ENCODE results near the gene SELPLG.

SELPLG gene

DNA sequence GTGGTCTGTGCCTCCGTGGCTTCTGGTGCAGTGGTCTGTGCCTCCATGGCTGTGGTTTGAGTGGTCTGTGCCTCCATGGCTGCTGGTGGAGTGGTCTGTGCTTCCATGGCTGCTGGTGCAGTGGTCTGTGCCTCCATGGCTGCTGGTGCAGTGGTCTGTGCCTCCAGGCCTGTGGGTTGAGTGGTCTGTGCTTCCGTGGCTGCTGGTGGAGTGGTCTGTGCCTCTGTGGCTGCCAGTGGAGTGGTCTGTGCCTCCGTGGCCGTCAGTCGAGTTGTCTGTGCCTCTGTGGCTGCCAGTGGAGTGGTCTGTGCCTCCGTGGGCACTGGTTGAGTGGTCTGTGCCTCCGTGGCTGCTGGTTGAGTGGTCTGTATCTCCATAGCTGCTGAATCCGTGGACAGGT lies 10.1 kb downstream of the SELPLG start:
- Histone ChIP-seq H3K9me3 (ENCODE audit: insufficient read depth, low read length, severe bottlenecking) (no peaks in the 10 kb centered on the region), H4K20me1 (ENCODE audit: insufficient read depth, low read length) (peaks cover 5% of the 10 kb centered on the region), H3K4me1 (ENCODE audit: insufficient read depth, low read length) (peaks cover 19% of the 10 kb centered on the region)

DNA sequence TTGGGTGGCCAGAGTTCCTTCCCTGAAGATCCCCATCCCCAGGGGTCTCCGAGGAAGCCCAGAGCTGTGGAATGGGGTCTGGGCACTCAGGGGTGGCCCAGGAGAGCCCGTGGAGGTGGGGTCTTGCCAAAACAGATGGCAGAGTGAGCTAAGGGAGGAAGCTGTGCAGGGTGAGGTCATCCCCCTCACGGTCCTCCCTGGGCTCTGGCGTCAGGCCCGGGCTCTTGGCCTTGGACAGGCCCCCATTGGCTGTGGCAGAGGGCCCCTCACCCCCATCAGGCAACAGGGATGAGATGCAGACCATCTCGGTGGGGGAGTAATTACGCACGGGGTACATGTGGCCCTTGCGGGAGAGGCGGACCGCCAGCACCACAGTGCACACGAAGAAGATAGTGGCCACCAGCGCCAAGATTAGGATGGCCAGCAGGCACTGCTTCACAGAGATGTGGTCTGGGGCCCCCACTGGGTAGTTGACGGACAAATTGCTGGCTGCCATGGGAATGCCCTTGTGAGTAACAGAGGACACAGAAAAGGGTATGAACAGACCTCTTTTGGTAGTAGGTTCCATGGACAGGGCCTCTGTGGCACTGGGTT lies 10.7 kb downstream of the SELPLG start:
- ATAC-seq (ENCODE audit: insufficient read depth, low read depth) (no peak), DNase-seq (no peak)
- H3K4me1 ChIP-seq (ENCODE audit: insufficient read depth, low read length): peaks cover 19% of the 10 kb centered on the region
- no peak overlapping the region for H3K9ac ChIP-seq (ENCODE audit: low read depth, low read length)
- H4K20me1 ChIP-seq (ENCODE audit: insufficient read depth, low read length): peaks cover 5% of the 10 kb centered on the region
- H3K4me2 ChIP-seq (ENCODE audit: insufficient read depth, low read length): no peak overlapping the region
- H3K9me3 ChIP-seq (ENCODE audit: insufficient read depth, low read length, severe bottlenecking): no peaks in the 10 kb centered on the region
- H3K27ac ChIP-seq (ENCODE audit: low read length): no peak overlapping the region
- peaks cover 42% of the 10 kb centered on the region for H3K36me3 ChIP-seq (ENCODE audit: insufficient read depth, low read length)
- peaks cover 45% of the 10 kb centered on the region for H3K79me2 ChIP-seq (ENCODE audit: insufficient read depth, low read length)
- H3K27me3 ChIP-seq (ENCODE audit: insufficient read depth, low read length, poor library complexity): no peaks in the 10 kb centered on the region
- no peak for TF ChIP-seq EZH2 (IDR thresholded peaks at IDR 0.05; ENCODE audit: borderline replicate concordance, low read depth, low read length, severe bottlenecking)
- TF ChIP-seq, protein P1, sequence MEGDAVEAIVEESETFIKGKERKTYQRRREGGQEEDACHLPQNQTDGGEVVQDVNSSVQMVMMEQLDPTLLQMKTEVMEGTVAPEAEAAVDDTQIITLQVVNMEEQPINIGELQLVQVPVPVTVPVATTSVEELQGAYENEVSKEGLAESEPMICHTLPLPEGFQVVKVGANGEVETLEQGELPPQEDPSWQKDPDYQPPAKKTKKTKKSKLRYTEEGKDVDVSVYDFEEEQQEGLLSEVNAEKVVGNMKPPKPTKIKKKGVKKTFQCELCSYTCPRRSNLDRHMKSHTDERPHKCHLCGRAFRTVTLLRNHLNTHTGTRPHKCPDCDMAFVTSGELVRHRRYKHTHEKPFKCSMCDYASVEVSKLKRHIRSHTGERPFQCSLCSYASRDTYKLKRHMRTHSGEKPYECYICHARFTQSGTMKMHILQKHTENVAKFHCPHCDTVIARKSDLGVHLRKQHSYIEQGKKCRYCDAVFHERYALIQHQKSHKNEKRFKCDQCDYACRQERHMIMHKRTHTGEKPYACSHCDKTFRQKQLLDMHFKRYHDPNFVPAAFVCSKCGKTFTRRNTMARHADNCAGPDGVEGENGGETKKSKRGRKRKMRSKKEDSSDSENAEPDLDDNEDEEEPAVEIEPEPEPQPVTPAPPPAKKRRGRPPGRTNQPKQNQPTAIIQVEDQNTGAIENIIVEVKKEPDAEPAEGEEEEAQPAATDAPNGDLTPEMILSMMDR (IDR thresholded peaks at IDR 0.05; ENCODE audit: borderline replicate concordance, extremely low read depth, low read length, poor library complexity, severe bottlenecking): no peak
- H3K4me3 ChIP-seq (ENCODE audit: low read depth in 1 of 2, low read length in 2 of 2): no peak overlapping the region
- no peak overlapping the region for H2AFZ ChIP-seq (ENCODE audit: low read depth, low read length)

More for the DNA sequence above, 10.1 kb downstream of the SELPLG start:
- no peak overlapping the region for H3K9ac ChIP-seq (ENCODE audit: low read depth, low read length)
- peaks cover 42% of the 10 kb centered on the region for H3K36me3 ChIP-seq (ENCODE audit: insufficient read depth, low read length)
- H3K4me3 ChIP-seq (ENCODE audit: low read depth in 1 of 2, low read length in 2 of 2): no peak overlapping the region
- no peaks in the 10 kb centered on the region for H3K27me3 ChIP-seq (ENCODE audit: insufficient read depth, low read length, poor library complexity)
- H3K27ac ChIP-seq (ENCODE audit: low read length): no peak overlapping the region
- no peak overlapping the region for H3K4me2 ChIP-seq (ENCODE audit: insufficient read depth, low read length)
- no peak for DNase-seq
- ATAC-seq (ENCODE audit: insufficient read depth, low read depth): no peak
- H2AFZ ChIP-seq (ENCODE audit: low read depth, low read length): no peak overlapping the region
- H3K79me2 ChIP-seq (ENCODE audit: insufficient read depth, low read length): peaks cover 50% of the 10 kb centered on the region
- no peak for TF ChIP-seq EZH2 (IDR thresholded peaks at IDR 0.05; ENCODE audit: borderline replicate concordance, low read depth, low read length, severe bottlenecking)
- TF ChIP-seq, protein P1 (IDR thresholded peaks at IDR 0.05; ENCODE audit: borderline replicate concordance, extremely low read depth, low read length, poor library complexity, severe bottlenecking): no peak

DNA sequence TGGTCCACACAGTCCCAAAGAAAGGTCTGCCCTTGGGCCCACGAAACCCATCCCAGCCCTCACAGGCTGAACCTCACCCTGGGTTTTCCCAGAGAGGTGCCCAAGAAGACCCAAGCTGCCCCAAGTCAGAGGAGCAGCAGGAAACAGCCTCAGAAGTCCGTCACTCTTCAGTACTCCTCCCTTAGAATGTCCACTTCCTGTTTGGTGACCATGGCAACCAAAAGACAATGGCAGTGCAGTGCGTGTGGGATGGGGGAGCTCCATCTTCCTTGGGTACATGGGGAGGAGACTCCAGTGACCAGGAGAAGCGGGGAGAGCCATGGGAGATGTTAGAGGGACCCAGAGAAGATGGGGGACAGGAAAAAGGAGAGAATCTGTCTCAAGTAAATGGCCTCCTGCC lies 11.3 kb downstream of the SELPLG start:
- Histone ChIP-seq H4K20me1 (ENCODE audit: insufficient read depth, low read length) (peaks cover 5% of the 10 kb centered on the region), H3K4me2 (ENCODE audit: insufficient read depth, low read length) (no peak overlapping the region), H3K27me3 (ENCODE audit: insufficient read depth, low read length, poor library complexity) (no peaks in the 10 kb centered on the region), H3K4me3 (ENCODE audit: low read depth in 1 of 2, low read length in 2 of 2) (no peak overlapping the region), H3K79me2 (ENCODE audit: insufficient read depth, low read length) (peaks cover 39% of the 10 kb centered on the region), H3K27ac (ENCODE audit: low read length) (peak overlapping the region; percentile 43), H3K36me3 (ENCODE audit: insufficient read depth, low read length) (peaks cover 39% of the 10 kb centered on the region), H3K4me1 (ENCODE audit: insufficient read depth, low read length) (peaks cover 19% of the 10 kb centered on the region), H3K9ac (ENCODE audit: low read depth, low read length) (no peak overlapping the region), H2AFZ (ENCODE audit: low read depth, low read length) (no peak overlapping the region), H3K9me3 (ENCODE audit: insufficient read depth, low read length, severe bottlenecking) (no peaks in the 10 kb centered on the region)
- DNase-seq (no peak), ATAC-seq (ENCODE audit: insufficient read depth, low read depth) (no peak)
- TF ChIP-seq EZH2 (IDR thresholded peaks at IDR 0.05; ENCODE audit: borderline replicate concordance, low read depth, low read length, severe bottlenecking): no peak
- TF ChIP-seq, protein P1 (IDR thresholded peaks at IDR 0.05; ENCODE audit: borderline replicate concordance, extremely low read depth, low read length, poor library complexity, severe bottlenecking): no peak
